NCI-H2196 treated with DMSO at 0.1 percent for 48 hours (cell line): ENCODE measurements around the gene SH3BGRL3.
"Not testable (repeated sequence)": the region's sequence is repeated elsewhere in the genome, so short reads cannot be mapped to it uniquely, and the experiment has no call there.

Experiments
- DNase-seq: peaks from one replicate; lab custom pipeline; 2025; ENCODE audit not compliant: unreplicated experiment; lab: John Stamatoyannopoulos, UW

The SH3BGRL3 gene

GRCh38 chr1:26279456-26280332, at the start of gene SH3BGRL3:
TSS of gene SH3BGRL3 (plus strand) at chr1:26280086. CDS start at chr1:26280156, 70 bp downstream.
- peak; percentile 68 for DNase-seq

DNA sequence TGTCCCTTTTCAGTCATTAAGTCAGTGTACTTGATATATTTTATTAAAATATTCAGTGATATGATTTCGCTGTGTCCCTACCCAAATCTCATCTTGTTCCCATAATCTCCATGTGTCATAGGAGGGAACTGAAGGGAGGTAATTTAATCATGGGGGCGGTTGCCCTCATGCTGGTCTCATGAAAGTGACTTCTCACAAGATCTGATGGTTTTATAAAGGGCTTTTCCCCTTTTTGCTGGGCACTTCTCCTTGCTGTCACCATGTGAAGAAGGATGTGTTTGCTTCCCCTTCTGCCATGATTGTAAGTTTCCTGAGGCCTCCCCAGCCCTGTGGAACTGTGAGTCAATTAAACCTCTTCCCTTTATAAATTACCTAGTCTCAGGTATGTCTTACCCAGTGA, 49.2 kb upstream of the SH3BGRL3 start:
- not testable (repeated sequence) for DNase-seq

DNA sequence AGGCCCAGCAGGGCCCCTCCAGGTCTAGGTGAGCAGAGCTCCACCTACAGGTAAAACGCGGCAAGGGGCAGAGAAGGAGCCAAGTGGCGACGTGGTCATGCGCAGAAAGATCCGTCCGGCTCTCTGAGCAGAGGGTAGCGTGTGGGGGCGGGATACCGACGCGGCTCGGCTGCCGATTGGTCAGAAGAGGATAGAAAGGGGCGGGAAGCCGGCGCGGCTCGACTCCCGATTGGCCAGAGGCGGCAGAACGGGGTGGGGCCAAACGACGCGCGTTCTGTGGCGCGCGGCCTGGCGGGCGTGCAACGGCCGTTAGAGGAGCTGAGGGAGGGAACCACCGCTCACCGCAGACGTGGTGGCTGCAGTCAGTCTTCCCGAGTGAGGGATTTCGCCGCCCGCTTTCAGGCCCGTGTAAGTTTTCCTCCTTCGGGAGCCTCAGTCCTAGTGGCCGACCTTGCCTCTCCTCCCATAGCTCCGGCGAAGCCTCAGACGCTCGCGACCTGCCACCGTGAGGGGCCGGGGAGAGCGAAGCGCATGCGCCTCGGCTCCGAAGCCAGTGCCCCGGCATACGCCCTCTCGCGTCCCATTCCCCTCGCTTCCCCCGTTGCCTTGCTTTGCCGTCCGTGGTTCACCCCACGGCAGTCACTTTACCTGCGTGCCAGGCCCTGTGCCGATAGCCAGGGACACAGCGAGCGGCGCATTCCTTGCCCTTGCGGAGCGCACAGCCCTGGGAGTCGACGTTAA, 45.8 kb upstream of the SH3BGRL3 start, which contains the start of gene CEP85:
TSS of gene CEP85 (plus strand) at position 298 of the 741 bp plus-strand sequence. CDS start 5,584 bp downstream, outside the sequence.
- peak; percentile 98 for DNase-seq

DNA sequence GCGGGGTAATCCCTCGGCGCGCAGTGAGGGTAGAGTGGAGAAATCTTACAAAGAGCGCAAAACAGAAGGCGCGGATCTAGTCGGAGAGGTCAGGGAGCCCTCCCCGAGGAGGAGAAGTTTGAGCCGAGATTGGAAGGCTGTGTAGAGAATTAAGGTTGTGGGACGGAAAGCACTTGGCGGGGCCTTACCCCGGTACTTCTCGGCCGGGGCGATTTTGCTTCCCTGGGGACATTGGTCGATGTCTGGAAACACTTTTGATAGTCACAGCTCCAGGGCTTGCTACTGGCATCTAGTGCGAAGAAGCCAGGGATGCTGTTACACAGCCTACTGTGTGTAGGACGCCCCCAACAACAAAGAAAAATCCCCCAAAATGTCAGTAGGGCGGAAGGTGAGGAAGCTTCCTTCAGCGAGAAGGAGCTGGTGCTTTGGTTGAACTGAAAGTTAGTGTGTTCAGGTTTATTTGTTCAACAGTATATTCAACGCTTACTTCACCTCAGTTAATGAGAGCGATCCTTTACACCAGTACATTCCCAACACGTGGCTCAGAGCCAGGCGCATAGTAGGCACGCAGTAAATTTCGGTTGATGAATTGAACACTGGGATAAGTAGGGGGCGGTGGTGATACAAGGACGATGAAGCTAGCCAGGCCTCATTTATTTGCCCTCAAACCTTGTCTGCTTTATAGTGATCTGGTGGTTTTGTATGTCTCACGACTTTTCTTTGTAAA, 45.1 kb upstream of the SH3BGRL3 start:
- DNase-seq, result no peak

DNA sequence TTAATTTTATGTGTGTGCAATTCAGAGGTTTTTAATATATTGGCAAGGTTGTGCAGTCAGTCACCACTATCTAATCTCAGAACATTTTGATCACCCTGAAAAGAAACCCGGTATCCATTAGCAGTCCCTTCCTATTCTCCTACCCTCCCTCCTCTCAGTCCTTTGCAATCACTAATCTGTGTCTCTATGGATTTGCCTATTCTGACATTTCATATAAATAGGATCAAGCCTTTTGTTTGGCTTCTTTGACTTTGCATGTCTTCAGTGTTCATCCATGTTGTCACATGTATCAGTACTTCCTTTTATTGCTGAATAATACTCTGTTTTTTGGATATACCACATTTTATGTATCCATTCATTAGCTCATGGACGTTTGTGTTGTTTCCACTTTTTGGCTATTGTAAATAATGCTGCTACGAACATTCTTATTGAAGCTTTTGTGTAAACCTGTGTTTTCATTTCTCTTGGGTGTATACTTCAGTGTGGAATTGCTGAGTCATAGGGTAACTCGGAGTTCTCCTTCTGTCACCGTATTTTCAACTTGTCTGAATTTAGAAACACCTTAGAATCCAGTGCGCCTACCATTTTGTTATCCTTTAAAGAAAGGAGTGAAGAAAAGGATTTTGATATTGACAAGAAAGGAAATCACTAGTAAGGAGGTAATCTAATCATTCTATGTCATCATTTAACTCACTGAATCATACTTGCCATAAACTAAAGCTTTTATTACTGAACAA, 42.5 kb upstream of the SH3BGRL3 start:
- no peak for DNase-seq

DNA sequence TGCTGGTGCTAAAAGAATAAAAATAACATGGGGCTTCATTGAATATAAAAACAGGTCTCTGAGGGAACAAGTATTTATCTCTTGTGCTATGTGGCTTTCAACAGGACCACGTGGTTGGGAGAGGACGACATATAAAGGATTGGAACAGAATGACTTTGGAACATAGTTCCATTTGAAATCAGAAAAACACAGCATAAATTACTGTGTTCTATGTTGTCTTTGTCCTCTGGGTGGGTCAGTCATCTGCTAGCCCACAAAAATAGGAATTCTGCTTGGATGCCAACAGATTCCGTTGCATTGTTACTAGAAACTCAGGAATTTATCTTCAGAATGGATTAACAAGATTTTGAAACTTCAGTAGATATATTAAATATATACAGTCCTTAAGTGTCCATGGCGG, 40.0 kb upstream of the SH3BGRL3 start:
- no peak for DNase-seq

- no peak for DNase-seq
Observed at GRCh38 chr1:26252718-26253117, 27.2 kb upstream of the SH3BGRL3 start.

DNA sequence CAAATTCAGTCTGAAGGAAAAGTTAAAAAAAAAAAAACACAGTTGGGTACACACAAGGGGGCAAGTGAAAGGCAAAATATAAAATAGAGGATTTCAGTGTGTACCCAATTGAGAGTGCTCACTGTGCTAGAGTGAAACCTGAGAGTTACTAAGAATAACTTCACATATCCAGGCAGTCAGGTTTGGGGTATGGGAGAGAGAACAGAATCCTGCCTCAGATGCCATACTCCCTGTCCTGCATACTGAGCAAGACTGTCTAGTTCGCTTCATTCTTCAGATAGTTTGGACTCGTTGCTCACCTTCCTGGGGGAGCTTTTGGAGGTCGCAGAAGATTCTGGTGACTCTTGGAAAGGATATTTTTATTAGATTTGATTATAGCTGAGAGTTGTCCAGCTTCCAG, 25.5 kb upstream of the SH3BGRL3 start:
- no peak for DNase-seq

DNA sequence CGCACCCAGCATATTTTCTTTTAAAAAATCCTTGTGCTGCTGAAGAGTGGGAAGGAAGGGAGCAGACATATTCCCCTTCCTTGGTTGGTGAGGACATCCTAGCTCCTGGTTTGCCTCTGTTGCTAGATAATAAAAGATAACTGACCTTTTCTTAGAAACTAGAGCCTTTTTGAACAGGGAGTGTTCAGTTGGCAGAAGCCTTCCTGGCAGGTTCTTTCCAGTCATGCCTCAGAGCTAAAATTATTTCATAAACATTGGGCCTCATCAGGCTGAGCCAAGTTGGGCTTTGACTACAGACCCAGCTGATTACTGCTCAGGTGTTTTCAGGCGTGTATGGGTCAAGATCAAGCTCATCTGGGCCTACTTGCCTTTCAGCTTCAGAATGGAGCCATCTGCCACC, 22.7 kb upstream of the SH3BGRL3 start:
- no peak for DNase-seq

- DNase-seq, result no peak
Observed at GRCh38 chr1:26259005-26259404, 20.9 kb upstream of the SH3BGRL3 start.

DNA sequence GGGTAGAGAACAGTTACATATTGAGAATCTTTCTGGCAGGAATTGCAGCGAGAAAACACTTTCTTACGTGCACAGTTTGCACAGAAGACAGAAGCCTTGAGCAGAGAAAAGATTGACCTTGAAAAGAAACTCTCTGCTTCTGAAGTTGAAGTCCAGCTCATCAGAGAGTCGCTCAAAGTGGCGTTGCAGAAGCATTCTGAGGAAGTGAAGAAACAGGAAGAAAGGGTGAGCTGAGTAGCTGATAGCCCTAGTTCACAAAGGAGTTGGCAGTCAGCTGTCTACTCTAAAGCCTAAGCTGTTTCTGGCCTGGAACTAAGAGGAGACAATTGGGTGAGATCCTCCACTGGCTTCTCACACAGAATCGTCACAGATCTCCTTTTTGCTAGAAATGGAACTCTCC, 20.3 kb upstream of the SH3BGRL3 start:
- no peak for DNase-seq

DNA sequence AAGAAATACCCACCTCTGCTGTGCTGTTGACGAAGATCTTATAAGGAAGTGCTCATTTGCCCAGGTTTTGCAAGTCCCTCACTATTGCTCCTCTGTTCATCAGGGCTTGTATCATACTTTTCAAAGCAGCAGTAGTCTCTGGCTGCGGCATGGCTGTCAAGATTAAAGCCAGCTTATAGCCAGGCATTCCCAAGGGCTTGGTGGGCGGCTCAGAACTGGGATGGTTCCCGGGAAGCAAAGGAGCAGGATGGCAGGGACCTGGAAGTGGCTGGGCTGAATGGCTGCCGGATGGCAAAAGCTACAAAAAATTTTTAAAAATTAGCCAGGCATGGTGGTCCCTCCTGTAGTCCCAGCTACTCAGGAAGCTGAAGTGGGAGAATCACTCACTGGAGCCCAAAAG, 16.7 kb upstream of the SH3BGRL3 start:
- DNase-seq, result no peak

DNA sequence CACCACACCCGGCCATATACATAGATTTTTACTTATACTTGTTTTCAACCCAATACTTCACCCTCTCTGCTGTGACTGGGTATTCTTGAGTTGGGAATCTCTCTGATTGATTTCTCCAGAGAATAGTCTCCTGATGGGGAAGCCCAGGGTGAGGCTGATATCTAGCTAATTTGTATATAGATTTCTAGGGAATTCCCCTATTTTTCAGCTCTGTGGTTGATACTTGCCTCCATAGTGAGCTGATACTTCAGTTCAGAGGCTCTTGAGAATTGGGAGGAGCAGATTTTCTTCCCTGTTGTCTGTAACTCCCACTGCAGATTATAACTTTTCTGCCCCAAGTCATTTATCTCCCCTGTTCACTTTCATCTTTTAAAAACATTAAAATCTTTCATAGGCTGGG, 14.5 kb upstream of the SH3BGRL3 start:
- DNase-seq, result no peak

- DNase-seq, result no peak
Observed at GRCh38 chr1:26268290-26269197, 11.3 kb upstream of the SH3BGRL3 start.

DNA sequence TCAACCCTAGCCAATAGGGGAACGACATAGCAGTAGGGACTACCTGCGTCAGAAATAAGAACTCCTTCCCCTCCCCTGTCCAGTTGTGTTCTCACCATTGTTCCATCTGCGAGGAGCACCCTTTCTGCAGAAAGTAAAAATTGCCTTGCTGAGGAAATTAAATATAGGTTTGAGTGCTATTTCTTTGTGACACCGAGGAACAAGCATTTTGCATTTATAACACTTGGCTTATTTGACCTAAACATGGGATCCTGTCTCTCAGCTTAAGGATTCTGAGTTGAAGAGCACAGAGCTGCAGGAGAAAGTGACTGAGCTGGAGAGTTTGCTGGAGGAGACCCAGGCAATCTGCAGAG, 10.7 kb upstream of the SH3BGRL3 start:
- no peak for DNase-seq

- no peak for DNase-seq
Observed at GRCh38 chr1:26274801-26275425, 5.0 kb upstream of the SH3BGRL3 start.

- peak; percentile 81 for DNase-seq
Observed at GRCh38 chr1:26275580-26276431, 4.1 kb upstream of the SH3BGRL3 start.

DNA sequence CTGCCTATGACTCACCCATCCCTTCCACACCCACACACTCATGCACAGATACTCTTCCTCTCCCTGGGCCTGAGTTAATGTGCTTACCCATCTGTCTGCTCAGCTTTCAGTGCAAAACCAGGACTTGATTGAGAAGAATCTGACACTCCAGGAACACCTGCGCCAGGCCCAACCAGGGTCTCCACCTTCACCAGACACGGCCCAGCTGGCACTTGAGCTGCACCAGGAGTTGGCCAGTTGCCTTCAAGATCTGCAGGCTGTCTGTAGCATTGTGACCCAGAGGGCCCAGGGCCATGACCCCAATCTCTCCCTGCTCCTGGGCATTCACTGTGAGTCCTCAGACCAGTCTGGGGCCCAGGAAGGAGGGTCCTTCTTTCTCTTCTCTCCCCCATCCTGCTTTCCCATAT, 3.5 kb upstream of the SH3BGRL3 start:
- no peak for DNase-seq
